ENCODE results near the gene PXDN. TPM values are rescaled to one million over a fixed set of nuclear protein-coding genes. Genes with fewer than 3 reads are reported as not detected.
"Not testable (repeated sequence)": the region's sequence is repeated elsewhere in the genome, so short reads cannot be mapped to it uniquely, and the experiment has no call there.

PXDN gene
- polyA plus RNA-seq, 10 donors: 134 to 247 (median 172) TPM

DNA sequence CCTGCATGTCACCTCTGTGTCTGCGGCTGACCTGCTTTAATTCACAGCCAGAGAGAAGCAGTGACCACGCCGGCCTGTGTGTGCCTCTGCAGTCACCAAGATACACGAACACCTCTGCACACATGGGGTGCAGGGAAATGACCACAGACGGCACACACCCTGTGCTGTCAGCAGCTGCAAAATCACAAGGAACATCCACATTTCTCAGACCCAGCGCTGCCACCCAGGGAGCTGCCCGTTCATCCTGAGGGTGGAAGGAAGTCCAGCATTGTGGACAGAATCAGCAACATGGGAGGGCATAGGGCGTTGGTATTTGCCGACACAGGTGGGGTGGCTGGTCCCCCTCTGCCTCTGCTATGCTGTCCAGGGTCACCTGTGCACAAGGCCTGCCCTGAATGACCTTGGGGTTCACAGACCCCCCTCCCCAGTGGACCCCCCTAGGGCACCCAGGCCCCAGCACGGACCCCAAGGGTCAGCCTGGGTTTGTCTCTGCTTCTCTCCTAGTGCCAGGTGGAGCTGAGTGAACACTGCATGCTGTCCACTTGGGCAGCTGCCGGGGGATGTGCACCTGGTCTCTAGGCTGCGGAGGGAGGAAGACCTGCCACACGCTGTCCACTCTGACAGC is 107.4 kb downstream of the PXDN start:
- DNase-seq: no peak

DNA sequence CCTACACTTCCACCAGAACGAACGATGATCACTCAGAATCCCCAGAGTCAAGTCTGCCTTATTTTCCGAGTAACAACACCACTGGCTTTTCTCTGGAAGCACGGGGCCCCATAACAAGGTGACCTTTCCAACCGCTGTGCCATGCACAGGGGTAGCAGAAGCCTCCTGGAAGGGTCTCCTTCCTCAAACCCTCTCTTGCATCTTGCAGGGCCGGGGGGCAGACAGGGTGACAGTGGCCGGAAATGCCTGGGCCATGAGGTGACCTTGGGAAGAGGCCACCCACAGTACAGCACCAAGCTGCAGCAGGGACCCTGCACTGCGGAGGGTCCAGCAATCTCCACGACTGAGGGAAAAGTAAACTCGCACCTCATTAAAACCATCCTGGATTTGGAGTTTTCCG is 108.5 kb downstream of the PXDN start:
- no peak for DNase-seq

DNA sequence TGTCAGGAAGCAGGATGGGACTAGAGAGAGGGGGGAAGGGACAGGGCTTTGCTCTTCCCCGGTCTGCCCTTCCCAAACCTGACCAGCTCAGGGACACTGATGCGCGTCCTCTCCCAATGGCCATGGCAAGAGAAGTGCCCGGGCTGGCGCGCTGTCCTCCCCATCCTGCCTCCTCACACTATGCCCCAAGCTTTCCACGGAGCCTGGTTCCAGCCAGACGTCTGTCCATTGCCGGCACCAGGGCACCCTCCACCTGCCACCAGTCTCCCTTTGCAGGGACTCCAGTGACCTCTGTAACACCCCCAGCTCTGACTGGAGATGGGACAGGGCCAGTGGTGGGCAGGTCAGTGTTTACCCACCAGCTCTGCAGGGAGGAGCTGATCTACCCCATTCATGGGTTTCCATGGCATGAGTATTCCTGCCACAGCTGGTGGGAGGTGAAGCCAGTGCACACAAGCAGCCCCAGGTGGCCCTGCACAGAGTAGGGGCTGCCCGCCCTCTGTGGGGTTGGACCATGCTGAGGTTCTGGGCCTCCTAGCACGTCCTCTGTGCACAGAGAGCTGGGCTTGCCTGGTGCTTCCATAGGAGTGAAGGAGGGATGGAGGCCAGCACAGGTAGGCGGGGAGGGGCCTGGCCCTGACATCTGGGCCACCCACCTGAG is 109.5 kb downstream of the PXDN start:
- DNase-seq: no peak

DNA sequence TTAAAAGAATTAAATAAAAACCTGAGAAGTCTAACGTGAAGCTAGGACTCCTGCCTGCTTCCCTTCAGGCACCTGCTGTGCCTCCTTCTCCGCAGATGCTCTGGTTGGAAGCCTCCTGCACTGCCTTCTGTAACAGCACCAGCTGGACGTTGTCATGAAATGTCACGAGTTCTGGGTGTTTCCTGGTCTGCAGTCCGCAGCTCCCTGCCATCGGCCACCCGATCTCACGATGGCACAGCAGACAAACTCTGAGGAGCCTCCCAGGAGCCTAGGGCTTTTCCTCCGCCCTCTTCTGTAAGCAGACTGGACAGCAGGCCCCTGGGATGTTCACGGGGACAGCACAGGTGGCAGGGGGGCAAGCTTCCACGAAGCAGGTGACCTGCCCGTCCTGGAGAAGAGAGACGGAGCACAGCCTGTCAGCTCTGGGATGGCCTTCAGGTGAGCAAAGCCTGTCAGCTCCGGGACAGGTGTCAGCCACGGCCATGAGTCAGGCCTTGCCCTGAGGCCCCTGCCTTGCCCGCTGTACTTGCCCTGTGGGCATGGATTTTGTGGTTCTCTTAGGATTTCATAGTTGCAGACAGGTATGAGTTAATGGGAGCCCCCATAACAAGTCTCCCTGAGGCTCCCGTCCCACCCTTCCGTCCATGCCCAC is 110.3 kb downstream of the PXDN start:
- DNase-seq: no peak

DNA sequence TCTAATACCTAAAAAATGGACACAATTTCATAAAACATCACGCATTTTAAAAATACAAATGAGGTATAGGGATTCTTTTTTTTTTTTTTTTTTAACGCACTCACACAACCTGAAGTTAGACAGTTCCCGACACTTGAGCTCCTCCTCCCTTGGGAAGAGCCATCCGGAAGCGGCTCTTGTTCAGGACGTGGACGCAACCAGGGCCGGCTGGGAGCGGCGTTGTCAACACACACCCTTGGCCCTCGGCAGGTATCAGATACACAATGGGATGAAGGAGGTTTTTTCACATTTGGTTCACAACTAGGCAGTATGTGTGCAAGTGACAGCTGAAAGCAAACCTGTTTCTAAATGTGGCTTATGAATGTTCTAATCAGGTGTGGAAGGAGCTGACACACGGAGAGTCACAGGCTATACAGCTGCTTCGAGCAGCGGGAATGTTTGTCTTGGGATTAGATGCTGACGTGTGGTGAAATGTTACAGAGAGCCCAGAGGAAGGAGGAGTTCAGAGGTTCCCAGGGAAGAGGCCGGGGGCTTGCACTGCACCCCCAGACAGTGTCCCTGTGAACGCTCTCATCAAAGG is 111.1 kb downstream of the PXDN start:
- DNase-seq: no peak

DNA sequence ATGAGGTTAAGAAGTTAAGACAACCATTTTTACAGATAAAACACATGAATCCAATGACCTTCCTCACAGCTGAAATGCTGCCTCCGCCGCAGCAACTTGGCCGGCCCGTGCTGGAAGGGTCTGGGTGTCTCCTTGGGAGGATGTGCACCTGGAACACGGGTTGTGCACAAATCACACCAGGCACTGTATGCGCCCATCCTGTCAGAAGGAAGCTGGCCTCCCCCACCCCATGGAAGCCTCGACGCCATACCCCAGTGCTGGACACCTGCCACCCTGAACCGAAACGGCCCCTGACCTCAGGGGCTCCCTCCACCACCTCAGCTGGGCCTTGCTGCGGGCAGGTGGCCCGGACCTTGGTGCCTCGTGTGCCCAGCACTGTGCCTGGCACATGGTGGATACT is 111.8 kb downstream of the PXDN start:
- DNase-seq: no peak

DNA sequence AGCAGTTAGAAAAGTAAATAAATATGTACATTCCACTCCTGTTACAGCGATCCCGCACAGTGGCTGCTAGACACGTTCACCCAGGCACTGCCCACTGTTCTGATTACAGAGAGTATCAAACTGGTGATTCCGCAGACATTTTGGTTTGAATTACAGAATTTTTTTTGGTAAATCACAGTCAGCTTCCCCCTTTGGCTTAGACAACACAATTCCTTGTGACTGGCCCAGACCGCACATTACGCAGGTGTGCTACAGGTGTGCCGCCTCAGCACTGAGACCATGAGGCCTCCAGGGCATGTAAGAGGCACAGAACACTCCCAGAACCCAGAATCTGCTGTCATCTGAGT is 112.3 kb downstream of the PXDN start:
- DNase-seq: no peak

DNA sequence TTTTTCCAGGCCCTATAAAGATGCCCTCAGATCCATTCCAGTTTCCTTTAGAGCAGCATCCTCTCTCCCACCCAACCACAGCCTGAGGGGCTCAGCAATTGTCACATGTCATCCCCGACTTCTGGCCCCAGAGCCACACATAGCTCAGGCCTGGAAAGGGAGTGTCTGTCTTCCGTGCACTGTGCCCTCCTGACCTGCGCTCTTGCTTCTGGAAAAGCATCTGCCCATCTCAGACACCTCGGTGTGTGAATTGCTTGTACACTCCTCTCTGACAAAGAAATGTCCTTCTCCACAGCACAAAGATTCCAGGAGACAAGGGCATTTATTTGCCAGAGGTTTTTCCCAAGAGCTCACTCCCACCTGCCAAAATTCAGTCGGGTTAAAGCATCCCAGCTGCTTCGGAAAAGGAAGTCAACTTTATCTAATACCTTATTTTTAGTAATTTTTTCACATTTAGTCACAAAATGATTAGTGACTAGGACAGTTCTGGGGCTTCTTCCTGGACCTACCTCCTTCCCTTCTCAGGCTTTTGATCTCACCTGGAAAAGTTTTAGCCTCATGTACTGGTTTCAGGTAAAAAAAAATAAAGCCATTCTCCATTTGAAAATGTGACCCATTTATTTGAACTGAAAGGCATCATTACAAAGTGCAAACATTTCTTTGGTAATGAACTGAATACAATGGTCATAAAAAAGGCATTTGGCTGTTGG is 112.9 kb downstream of the PXDN start:
- no peak for DNase-seq

DNA sequence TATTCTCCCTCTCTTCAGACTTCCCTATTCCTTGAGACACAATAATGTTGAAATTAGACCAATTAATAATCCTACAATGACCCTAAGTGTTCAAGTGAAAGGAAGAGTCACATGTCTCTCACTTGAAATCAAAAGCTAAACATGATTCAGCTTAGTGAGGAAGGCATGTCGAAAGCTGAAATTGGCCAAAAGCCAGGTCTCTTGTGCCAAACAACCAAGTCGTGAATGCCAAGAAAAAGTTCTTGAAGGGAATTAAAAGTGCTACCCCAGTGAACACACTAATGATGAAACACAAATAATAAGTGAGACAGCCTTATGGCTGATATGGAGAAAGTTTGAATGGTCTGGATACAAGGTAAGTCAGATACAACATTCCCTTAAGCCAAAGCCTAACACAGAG is 115.4 kb downstream of the PXDN start:
- no peak for DNase-seq

DNA sequence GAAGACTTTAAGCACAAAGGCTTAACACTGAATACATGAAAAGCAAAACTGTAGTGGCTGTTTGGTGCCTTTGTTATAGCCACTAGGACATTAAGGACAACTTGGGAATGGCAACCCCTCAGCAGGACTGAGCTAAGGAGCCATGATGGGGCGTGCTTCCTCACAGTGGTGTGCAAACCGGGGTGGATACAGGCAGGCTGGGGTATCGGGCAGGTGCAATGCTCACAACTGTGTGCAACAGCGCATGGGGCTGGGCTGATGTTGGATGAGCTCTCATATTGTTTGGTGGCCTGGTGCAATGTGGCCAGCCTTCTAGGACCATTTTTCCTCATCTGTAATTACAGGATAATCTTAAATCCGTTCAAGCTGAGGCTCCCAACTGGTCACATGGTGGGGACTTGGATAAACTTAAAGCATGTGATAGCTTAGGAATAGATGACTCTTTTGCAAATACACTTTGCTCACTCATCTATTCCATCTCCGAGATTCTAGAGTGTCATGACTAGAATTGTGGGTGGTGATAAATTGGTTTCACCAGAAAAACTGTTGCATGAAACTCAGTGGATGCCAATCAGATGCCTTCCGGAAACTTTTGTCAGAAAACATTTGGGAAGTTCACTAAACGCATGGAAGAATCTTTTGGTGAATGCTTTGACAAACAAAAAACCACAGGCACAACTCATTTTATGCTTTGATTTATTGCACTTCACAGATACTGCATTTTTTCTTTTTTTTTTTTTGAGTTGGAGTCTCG is 116.5 kb downstream of the PXDN start:
- DNase-seq: no peak

DNA sequence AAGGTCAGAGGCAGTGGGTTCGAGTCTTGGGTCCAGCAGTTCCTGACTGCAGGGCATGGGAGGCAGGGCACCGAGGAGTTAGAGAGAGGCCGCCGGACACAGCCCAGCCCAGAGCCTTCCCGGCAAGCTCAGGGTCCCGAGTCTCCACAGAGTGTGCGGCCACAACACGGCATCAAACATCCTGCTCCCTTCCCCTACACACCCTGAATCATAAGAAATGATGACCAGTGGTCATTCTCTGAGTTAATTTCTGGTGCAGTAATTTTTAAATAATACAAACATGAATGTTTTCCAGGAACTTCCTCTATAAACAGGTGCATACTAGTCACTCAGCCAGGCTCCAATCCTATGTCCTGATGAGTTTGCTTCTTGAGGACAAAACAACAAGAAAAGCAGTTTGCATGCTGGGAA is 118.0 kb downstream of the PXDN start:
- no peak for DNase-seq

DNA sequence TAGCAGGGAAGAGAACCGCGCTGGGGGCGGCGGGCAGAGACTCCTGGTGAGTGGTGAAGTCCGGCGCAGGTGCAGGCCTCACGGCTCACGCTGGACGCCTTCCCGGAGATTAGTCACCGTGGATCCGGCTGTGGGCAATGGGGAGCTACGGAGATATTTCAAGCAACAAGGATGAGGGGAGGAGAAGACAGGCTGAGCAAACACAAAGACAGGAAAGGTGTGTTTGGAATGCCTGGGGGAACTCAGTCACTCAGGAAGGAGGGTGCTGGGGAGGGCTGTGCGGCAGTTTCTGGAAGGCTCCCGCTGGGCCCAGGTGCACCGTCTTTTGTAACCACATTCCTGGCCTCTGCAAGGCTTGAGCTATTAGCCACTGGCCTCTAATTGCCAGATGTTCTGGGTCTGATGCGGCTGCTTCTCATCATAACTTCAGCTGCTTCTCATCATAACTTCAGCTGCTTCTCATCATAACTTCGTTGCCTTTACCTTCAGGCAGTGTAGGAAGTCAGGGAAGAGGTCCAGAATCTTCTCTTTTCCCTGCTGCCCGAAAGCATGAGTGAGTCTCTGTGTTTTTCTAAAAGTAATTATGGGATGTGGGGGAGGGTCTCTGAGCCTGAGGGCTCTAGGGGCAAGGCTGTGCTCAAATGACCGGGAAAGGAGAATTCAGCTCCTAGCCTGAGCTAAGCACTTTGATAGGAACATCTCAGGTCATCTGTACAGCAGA is 118.9 kb downstream of the PXDN start:
- peak in 2 of 3 donors; percentile 50 to 69 for DNase-seq

DNA sequence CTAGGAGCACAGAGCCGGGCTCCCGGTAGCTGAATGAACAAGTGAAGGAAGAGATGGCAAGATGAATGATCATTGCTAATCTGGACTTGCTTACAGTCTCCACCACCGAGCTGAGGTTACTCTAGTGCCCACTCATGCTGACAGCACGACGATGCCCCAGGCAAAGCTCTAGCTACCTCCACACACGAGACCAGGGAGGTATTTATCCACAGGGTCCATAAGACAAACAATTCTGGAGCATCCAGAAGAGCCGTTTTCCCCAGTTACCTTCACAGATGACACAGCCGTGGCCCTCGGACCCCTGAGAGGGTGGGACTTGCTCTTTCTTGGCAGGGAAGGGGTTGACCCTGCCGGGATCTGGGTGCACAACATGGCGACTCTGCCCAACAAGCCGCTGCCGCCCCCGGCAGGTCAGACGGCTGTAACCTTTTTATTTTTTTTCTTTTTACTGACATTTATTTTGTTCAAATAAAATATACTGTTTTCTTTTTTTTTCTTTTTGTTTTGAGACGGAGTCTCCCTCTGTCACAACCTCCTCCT is 120.3 kb downstream of the PXDN start:
- DNase-seq: no peak

DNA sequence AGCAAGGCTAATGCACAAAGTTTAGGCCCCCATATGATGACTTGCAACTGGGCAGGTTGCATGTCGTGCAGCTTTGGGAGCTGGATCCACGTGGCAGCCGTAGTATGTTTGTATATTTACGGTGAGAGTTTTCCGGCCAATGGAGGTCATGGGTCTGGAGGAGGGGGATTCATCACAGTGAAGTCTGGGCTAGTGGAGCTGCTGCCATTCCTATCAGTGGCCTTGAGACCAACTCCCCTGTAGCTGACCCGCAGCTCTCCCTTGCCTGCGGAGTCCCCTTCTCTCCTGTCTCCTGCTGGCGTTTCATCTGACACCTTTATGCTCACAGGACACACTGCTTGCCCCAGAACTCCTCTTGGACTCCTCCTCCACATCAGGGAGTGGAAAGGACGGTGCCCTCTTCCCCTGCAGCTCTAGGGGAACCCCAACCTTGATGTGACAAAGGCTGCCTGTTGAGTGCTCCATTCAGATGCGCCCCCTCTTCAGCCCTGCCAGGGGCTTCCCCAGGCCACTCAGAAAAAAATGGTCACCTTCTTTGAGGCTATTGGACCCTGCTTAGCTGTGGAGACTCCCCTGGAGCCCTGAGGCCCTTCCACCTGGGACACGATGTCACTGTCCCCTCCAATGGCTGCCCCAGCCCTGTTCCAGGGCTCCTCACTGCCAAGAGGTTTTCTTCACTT is 121.7 kb downstream of the PXDN start:
- DNase-seq: no peak

DNA sequence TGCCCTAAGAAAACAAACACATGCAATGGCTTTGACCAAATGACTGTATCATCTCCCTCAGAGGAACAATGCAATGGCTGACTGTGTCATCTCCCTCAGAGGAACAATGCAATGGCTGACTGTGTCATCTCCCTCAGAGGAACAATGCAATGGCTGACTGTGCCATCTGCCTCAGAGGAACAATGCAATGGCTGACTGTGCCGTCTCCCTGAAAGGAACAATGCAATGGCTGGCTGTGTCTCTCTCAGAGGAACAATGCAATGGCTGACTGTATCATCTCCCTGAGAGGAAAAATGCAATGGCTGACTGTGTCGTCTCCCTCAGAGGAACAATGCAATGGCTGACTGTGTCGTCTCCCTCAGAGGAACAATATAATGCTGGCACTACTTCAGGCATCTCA is 122.3 kb downstream of the PXDN start:
- not testable (repeated sequence) for DNase-seq

DNA sequence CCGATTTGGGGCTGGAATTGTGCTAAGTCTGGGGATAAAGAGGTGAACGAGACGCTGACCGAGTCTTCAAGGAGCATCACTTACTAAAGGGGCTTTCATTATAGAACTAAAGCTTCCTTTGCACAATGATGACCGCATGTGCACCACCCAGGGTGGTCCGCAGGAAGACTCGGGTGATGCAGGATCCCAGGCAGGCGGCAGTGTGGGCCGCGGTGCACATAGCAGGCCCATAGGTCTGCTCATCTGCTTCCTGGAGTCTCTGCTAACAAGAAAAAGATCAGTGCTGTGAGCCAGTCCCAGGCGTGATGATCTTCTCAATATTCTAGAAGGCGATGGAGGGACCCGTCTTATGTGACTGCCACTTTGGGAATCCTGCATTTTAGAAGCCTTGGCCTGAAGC is 122.8 kb downstream of the PXDN start:
- no peak for DNase-seq

DNA sequence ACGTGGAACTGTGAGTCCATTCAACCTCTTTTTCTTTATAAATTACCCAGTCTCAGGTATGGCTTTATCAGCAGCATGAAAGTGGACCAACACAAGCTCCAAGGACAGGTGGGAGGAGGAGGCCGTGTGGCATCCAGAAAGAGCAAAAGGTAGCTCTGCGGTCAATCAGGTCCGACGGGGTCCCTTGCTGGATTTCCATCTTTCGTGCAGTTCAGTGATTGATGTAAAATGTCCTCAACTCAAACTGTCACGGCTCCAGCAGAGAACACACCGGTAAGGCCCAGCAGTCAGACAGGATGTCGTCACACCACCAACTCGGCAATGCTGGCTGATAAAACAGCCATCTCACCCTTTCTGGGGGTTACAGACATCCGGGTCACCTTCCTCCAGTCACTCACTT is 123.3 kb downstream of the PXDN start:
- no peak for DNase-seq

DNA sequence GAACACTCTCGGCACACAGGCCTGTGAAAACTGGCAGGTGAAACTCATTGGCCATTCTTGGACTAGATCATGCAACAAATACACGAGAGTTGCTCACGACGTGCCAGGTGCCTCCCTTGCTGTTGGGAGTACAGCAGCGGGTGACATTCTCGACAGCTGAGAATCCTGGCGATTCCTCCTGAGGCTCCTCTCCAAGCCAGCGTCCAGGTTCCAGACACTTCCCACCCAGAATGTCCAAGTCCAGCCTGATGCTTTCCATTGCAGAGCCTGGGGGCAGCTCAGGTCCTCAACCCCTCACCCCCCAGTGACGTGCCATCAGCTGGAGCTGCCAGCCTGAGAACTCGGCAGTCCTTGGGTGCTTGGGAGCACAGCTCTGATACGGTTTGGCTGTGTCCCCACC is 124.2 kb downstream of the PXDN start:
- no peak for DNase-seq

DNA sequence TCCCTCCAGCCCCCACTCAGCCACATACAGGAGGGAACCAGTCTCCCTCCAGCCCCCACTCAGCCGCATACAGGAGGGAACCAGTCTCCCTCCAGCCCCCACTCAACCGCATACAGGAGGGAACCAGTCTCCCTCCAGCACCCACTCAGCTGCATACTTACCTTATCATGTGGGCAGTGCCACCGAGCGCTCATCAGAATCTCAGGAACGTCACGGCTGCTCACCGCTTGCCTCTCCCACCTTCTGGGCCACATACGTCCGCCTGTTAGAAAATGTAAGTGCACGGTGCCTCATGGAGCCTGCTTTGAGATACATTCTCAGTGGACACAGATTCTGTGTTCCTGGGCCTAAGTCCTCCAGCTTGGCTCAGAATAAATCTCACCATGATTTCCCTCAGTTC is 124.8 kb downstream of the PXDN start:
- no peak for DNase-seq

DNA sequence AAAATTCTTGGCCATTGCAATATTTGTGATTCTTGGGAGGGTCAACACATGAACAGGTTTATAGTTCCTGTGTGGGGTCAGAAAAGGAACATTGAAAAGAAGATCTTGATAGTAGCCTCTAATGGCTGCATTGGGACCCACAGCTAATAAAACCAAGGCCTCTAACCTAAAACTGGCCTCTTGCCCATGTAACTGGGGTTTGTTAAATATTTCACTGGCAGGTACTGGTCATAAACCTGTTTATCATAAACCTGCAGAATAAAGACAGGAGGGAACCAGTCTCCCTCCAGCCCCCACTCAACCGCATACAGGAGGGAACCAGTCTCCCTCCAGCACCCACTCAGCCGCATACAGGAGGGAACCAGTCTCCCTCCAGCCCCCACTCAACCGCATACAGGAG is 125.3 kb downstream of the PXDN start:
- no peak for DNase-seq
